NCI-H2196 treated with DMSO at 0.1 percent for 48 hours (cell line): ENCODE data around the gene ADAMTS14.

Experiments used
- DNase-seq: peaks from one replicate; lab custom pipeline; 2025; ENCODE audit not compliant: unreplicated experiment; lab: John Stamatoyannopoulos, UW

Gene ADAMTS14

DNA sequence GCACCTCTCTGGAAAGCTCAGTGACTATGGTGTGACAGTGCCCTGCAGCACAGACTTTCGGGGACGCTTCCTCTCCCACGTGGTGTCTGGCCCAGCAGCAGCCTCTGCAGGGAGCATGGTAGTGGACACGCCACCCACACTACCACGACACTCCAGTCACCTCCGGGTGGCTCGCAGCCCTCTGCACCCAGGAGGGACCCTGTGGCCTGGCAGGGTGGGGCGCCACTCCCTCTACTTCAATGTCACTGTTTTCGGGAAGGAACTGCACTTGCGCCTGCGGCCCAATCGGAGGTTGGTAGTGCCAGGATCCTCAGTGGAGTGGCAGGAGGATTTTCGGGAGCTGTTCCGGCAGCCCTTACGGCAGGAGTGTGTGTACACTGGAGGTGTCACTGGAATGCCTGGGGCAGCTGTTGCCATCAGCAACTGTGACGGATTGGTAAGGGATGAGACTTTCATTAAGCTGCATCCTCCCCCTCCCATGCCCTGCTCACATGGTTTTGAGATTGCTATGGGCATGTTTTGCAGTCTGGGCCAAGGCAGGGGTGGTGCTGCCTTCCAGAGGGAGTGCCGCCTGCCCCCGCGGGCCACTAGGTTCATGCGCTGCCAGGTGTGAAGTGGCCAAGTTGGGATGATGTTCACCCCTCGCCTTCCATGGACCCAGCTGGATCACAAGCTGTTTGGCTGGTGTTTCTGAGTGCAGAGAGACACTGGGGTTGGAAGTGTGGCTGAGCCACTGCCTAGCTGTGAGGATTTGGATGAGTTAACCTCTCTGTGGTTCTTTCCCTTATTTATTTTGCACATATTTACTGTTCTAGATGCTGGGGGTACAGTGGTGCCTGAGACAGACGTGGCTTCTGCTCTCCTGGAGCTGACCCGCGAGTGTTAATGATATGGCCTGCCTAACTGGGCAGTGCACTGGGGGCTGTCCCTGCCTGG is 2.5 kb downstream of the ADAMTS14 start:
- DNase-seq: no peak

GRCh38 chr10:70675496-70676161 is 3.3 kb downstream of the ADAMTS14 start:
- no peak for DNase-seq

DNA sequence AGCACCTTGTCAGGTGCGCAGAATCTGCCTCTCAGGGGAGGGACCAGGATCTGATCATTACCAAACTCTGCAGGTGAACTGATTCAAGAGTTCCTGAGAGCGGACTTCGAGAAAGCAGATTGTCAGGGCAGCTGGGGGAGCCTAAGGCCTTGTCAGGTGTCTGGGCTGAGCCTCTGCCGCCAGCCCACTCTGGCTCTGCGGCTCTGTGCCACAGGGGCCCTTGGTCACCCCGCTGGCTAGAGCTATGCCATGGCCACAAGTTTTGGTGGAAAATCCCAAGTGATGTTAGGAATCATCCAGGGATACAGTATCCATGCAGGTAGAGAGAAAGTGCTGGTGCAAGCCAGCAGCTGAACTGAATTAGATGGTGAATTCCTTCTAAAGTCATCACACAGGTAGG is 4.2 kb downstream of the ADAMTS14 start:
- no peak for DNase-seq

DNA sequence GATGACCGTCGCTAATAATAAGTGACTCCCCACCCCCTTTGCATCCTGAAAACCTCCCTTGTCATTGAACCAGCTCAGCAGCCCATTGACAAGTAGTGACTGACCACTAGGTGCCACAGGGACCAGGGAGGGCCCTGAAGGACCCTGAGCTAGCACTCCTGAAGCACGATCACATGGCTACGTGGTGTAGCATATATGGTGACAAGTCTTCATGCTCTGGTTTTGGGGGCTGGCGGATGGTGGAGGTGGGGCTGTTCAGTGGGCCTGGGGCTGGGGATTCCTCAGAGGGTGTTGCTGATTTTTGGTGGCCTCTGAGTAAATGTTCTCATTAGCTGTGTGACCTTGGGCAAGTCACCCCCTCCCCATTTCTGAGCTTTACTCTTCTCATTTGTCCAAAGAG is 4.7 kb downstream of the ADAMTS14 start:
- DNase-seq: no peak

- DNase-seq: no peak
Observed at GRCh38 chr10:70677620-70678249, 5.4 kb downstream of the ADAMTS14 start.

GRCh38 chr10:70678250-70678635 is 5.9 kb downstream of the ADAMTS14 start:
- no peak for DNase-seq

GRCh38 chr10:70678757-70679489 is 6.6 kb downstream of the ADAMTS14 start:
- no peak for DNase-seq

DNA sequence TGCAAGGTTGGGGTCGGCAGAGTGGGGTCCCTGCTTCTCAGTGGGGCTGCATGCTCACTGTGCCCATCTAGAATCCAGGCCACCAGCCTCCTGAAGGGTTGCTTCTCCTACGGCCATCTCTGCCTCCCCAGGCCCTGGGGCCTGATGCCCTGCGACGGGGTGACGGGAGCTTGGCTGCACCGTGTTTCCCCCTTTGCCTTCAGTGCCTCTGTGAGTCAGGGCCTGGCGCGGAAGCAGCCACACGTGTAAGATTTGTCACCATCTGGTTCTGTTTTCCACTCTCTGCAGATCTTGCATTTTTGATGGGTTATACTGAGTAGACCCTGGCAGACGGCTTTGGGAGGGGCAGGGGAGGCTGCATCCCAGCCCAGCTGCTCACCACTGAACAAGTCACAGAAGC is 7.2 kb downstream of the ADAMTS14 start:
- no peak for DNase-seq

GRCh38 chr10:70680899-70681730 is 8.8 kb downstream of the ADAMTS14 start:
- no peak for DNase-seq

DNA sequence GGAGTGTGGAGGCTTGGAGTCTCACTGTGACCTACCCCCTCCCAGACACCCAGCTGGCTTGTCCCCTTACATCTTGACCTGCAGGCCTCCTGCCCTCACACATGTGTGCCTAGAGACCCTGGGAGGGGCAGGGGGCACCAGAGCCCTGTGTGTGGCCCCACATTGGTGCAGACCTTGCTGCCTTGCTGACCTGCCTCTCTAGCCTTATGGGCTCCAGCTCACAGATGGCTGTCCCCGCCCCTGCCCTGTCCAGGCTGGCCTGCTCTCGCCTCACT is 9.4 kb downstream of the ADAMTS14 start:
- DNase-seq: no peak

DNA sequence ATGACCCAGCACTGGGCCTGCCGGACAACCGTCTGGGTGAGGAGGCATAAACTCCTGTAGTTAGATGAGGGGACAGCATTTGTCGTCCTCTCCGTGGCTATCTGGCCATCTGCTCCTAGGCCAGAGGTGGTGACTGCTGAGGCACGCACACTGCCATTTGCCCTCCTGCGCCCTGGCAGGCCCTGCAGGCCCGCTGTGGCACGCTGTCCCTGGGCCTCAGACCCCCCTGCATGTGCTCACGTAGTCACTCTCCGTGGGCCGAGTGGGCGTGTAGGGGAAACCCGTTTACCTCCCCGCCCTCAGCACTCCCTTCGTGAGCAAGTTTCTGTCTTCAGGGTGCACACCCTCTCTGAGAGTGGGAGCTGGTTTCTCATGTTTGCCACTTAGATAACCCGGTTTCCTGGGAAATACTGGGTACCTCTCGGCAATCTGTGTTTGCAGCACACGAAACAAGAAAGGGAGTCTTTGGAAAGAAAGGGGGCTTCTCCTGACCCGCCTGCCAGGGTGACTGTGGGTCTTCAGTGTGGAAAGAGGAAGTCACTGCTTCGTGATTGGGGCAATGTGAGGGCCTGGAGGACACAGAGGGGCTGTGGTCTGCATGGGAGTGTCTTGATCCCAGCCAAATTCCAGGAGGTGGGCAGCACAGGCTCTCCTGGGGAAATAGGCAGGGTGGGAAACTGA is 10.8 kb downstream of the ADAMTS14 start:
- no peak for DNase-seq

GRCh38 chr10:70683601-70683934 is 11.3 kb downstream of the ADAMTS14 start:
- DNase-seq: no peak

- DNase-seq: no peak
Observed at GRCh38 chr10:70683940-70684339, 11.6 kb downstream of the ADAMTS14 start.

- no peak for DNase-seq
Observed at GRCh38 chr10:70684374-70684773, 12.1 kb downstream of the ADAMTS14 start.

- DNase-seq: no peak
Observed at GRCh38 chr10:70684839-70685454, 12.6 kb downstream of the ADAMTS14 start.

GRCh38 chr10:70685455-70685911 is 13.2 kb downstream of the ADAMTS14 start:
- no peak for DNase-seq

- DNase-seq: no peak
Observed at GRCh38 chr10:70688828-70689227, 16.5 kb downstream of the ADAMTS14 start.

- DNase-seq: no peak
Observed at GRCh38 chr10:70689661-70690060, 17.4 kb downstream of the ADAMTS14 start.

DNA sequence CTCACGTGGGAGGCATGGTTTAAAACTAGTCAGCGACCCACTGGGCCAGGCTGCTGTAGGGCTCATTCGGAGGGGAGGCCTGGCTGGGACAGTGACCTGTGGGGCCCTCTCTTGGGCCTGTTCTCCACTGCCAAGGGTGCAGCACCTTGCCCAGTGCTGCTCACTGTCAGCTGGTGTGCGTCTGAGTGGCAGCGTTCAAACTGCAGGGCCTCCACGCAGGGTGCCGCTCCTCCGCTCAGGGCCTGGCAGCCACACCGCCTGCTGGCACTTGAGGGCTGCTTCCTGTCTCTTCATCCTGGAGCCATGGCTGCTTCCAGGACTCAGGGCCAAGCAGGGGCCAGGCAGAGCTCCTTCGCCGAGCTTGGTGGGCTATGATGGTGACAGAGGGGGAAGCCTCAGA is 18.3 kb downstream of the ADAMTS14 start:
- DNase-seq: no peak

GRCh38 chr10:70691611-70692010 is 19.3 kb downstream of the ADAMTS14 start:
- DNase-seq: no peak
